Measurements from ENCODE around the gene DAPK3.
"Not testable (repeated sequence)": the region's sequence is repeated elsewhere in the genome, so short reads cannot be mapped to it uniquely, and the experiment has no call there.

The DAPK3 gene

GRCh38 chr19:4000798-4001197, 29.9 kb upstream of the DAPK3 start:
- DNase-seq = not testable (repeated sequence)

- DNase-seq = not testable (repeated sequence)
Measured at GRCh38 chr19:3998667-3999412, 27.9 kb upstream of the DAPK3 start.

- DNase-seq = no peak
Measured at GRCh38 chr19:3995607-3996006, 24.7 kb upstream of the DAPK3 start.

- DNase-seq = no peak
Measured at GRCh38 chr19:3990815-3991117, 19.9 kb upstream of the DAPK3 start.

GRCh38 chr19:3987619-3988371, 16.9 kb upstream of the DAPK3 start:
- DNase-seq = peak; percentile 49

GRCh38 chr19:3986260-3987041, 15.6 kb upstream of the DAPK3 start:
- peak; percentile 73 for DNase-seq

- DNase-seq = no peak
Measured at GRCh38 chr19:3985643-3986259, 14.9 kb upstream of the DAPK3 start.

GRCh38 chr19:3984908-3985642, 14.2 kb upstream of the DAPK3 start, which contains the start of gene EEF2:
EEF2 (minus strand) TSS chr19:3985463; CDS start chr19:3985380, 83 bp downstream.
- peak; percentile 67 for DNase-seq

- DNase-seq = no peak
Measured at GRCh38 chr19:3984584-3984907, 13.6 kb upstream of the DAPK3 start.

GRCh38 chr19:3983936-3984583, 13.2 kb upstream of the DAPK3 start:
- DNase-seq = no peak

- DNase-seq = no peak
Measured at GRCh38 chr19:3983542-3983914, 12.6 kb upstream of the DAPK3 start.

GRCh38 chr19:3982701-3983541, 12.0 kb upstream of the DAPK3 start:
- no peak for DNase-seq

GRCh38 chr19:3981736-3982681, 11.1 kb upstream of the DAPK3 start:
- DNase-seq = no peak

- no peak for DNase-seq
Measured at GRCh38 chr19:3981373-3981735, 10.5 kb upstream of the DAPK3 start.

GRCh38 chr19:3980353-3981251, 9.7 kb upstream of the DAPK3 start:
- no peak for DNase-seq

- no peak for DNase-seq
Measured at GRCh38 chr19:3979674-3980352, 8.9 kb upstream of the DAPK3 start.

GRCh38 chr19:3979289-3979673, 8.4 kb upstream of the DAPK3 start:
- no peak for DNase-seq

GRCh38 chr19:3978145-3978544, 7.2 kb upstream of the DAPK3 start:
- DNase-seq = no peak
